Endothelial cell of umbilical vein (primary cell): ENCODE data around the gene ZNF202. TPM values are rescaled to one million over a fixed set of nuclear protein-coding genes. Genes with fewer than 3 reads are reported as not detected.

ENCODE experiments used
- BruUV-seq: library from RNA; stranded (reverse); fragments of 400-500 nt; replicated peaks from 2 replicates; lab custom pipeline; 2021; lab: Mats Ljungman, UMichigan
- CTCF ChIA-PET: fragments of 300-600, 350-600 bp; sonication (Branson Sonifier 250); formaldehyde crosslinking; loops from one replicate; lab custom pipeline; 2021; ENCODE audit warnings: antibody characterized with exemption, inconsistent platforms; lab: Charles Lee
- POLR2A ChIA-PET: fragments of 300-600, 350-600 bp; sonication (Branson Sonifier 250); formaldehyde crosslinking; loops from one replicate; lab custom pipeline; 2021; ENCODE audit warnings: antibody characterized with exemption, inconsistent platforms; lab: Charles Lee
- DNase-seq: peaks from one replicate; pipeline ENCODE4 v3.0.0-alpha.2; 2011; ENCODE audit warnings: low read depth, low spot score
- FAIRE-seq: peaks from 2 replicates; lab custom pipeline; 2011; peaks lifted over from hg19 to GRCh38; lab: Jason Lieb, UNC
- H2AFZ ChIP-seq: 2 replicates; pipeline ENCODE4 v1.6.0; 2012; ENCODE audit warnings: low read depth, low read length, control low read depth, inconsistent platforms
- H3K27ac ChIP-seq: 2 replicates; pipeline ENCODE4 v1.5.1; 2011; ENCODE audit warnings: low read depth, mild to moderate bottlenecking, control low read depth, low read length, moderate library complexity; ENCODE audit not compliant: insufficient read depth
- H3K27me3 ChIP-seq, 2 experiments: 2 replicates each; pipeline versions ENCODE4 v1.6.0 to v1.6.1; 2011; ENCODE audit warnings: low read length in 2 of 2, mixed read lengths in 1 of 2; ENCODE audit not compliant: control insufficient read depth in 2 of 2, insufficient read depth in 2 of 2
- H3K36me3 ChIP-seq, 2 experiments: 2 replicates in 1 of 2; 3 replicates in 1 of 2; pipeline ENCODE4 v1.5.1; 2011; ENCODE audit warnings: low read length in 2 of 2, mild to moderate bottlenecking in 1 of 2, moderate library complexity in 1 of 2; ENCODE audit not compliant: control insufficient read depth in 2 of 2, insufficient read depth in 2 of 2; ENCODE audit errors: extremely low read depth in 1 of 2
- H3K4me1 ChIP-seq: 3 replicates; pipeline ENCODE4 v1.5.1; 2011; ENCODE audit warnings: mild to moderate bottlenecking, low read length; ENCODE audit not compliant: control insufficient read depth, insufficient read depth; ENCODE audit errors: extremely low read depth
- H3K4me2 ChIP-seq: 2 replicates; pipeline ENCODE4 v1.6.1; 2011; ENCODE audit warnings: low read length, control low read depth, mixed read lengths; ENCODE audit not compliant: insufficient read depth
- H3K4me3 ChIP-seq, 3 experiments: fragments of 200-600 bp in 1 of 3; sonication (generic), shearing (Covaris generic) in 1 of 3; replicated peaks in 1 of 3; 2 replicates each; pipeline ENCODE4 v1.5.1; 2011 to 2016; ENCODE audit warnings: control low read depth in 3 of 3, low read length in 3 of 3, mild to moderate bottlenecking in 2 of 3, inconsistent platforms in 1 of 3, low read depth in 1 of 3, moderate library complexity in 1 of 3; ENCODE audit not compliant: insufficient read depth in 1 of 3
- H3K79me2 ChIP-seq: 2 replicates; pipeline ENCODE4 v1.6.0; 2012; ENCODE audit warnings: low read length, inconsistent platforms; ENCODE audit not compliant: control insufficient read depth, insufficient read depth
- H3K9ac ChIP-seq: replicated peaks from 2 replicates; pipeline ENCODE3; 2011; ENCODE audit warnings: low read length, control low read depth; ENCODE audit not compliant: insufficient read depth; ENCODE audit errors: extremely low read depth
- H3K9me1 ChIP-seq: replicated peaks from 3 replicates; pipeline ENCODE4 v1.6.0; 2011; ENCODE audit warnings: mild to moderate bottlenecking, low read length; ENCODE audit not compliant: control insufficient read depth, insufficient read depth; ENCODE audit errors: extremely low read depth
- H3K9me3 ChIP-seq: replicated peaks from 2 replicates; pipeline ENCODE4 v1.5.1; 2012; ENCODE audit warnings: low read length, inconsistent platforms; ENCODE audit not compliant: control insufficient read depth, insufficient read depth
- H4K20me1 ChIP-seq: replicated peaks from 2 replicates; pipeline ENCODE3; 2011; ENCODE audit warnings: mild to moderate bottlenecking, low read length; ENCODE audit not compliant: control insufficient read depth, insufficient read depth; ENCODE audit errors: extremely low read depth
- CTCF ChIP-seq, 2 donors: IDR thresholded peaks; 1 replicate in 1 of 2; 2 replicates in 1 of 2; pipeline ENCODE4 v1.5.1; 2011; ENCODE audit warnings: low read length in 2 of 2, mild to moderate bottlenecking in 2 of 2, moderate library complexity in 2 of 2, control low read depth in 1 of 2, inconsistent platforms in 1 of 2, low read depth in 1 of 2; ENCODE audit not compliant: insufficient read depth in 1 of 2; ENCODE audit errors: extremely low read depth in 1 of 2
- EZH2 ChIP-seq: IDR thresholded peaks from 2 replicates; pipeline ENCODE4 v1.6.1; 2012; ENCODE audit warnings: borderline replicate concordance, low read depth, mild to moderate bottlenecking, moderate library complexity, low read length, inconsistent platforms; ENCODE audit not compliant: severe bottlenecking
- FOS ChIP-seq: IDR thresholded peaks from 2 replicates; pipeline ENCODE4 v1.6.1; 2011; ENCODE audit warnings: mild to moderate bottlenecking, low read length, moderate library complexity, borderline replicate concordance; ENCODE audit not compliant: insufficient read depth
- GATA2 ChIP-seq: IDR thresholded peaks from 2 replicates; pipeline ENCODE4 v1.7.0; 2011; ENCODE audit warnings: low read depth, mild to moderate bottlenecking, moderate library complexity, mixed read lengths, low read length; ENCODE audit not compliant: insufficient read length, insufficient read depth
- JUN ChIP-seq: IDR thresholded peaks from 2 replicates; pipeline ENCODE4 v1.6.1; 2011; ENCODE audit warnings: borderline replicate concordance, low read depth; ENCODE audit not compliant: insufficient read length, insufficient read depth
- MAX ChIP-seq: IDR thresholded peaks from 2 replicates; pipeline ENCODE4 v1.6.1; 2011; ENCODE audit not compliant: insufficient read depth, insufficient read length
- MYC ChIP-seq: IDR thresholded peaks from one replicate; pipeline ENCODE4 v1.6.1; 2011; ENCODE audit warnings: mild to moderate bottlenecking, low read depth, low read length
- POLR2A ChIP-seq: IDR thresholded peaks from 2 replicates; pipeline ENCODE4 v1.6.1; 2012; ENCODE audit warnings: low read depth, mild to moderate bottlenecking, control low read depth, low read length
- POLR2AphosphoS5 ChIP-seq: IDR thresholded peaks from 2 replicates; pipeline ENCODE4 v1.6.1; 2012; ENCODE audit warnings: low read depth, mild to moderate bottlenecking, control low read depth, low read length, moderate library complexity; ENCODE audit not compliant: insufficient read depth
- dilution Hi-C: fragments of 300-500 bp; cut with MboI; formaldehyde crosslinking; loops from one replicate; pipeline ENCODE4 v1.15.0; 2019; ENCODE audit warnings: low sequenced_read_pairs; ENCODE audit not compliant: extremely low pct_ligation_motif_present
- intact Hi-C: fragments of 100-400 bp; cut with micrococcal nuclease; formaldehyde crosslinking; loops from one replicate; pipeline ENCODE4 v1.10.0; 2022
- polyA plus RNA-seq, 4 experiments: library from polyadenylated mRNA; depleted of rRNA in 3 of 4; stranded (reverse) in 3 of 4; unstranded in 1 of 4; fragments of >200 nt; gene quantifications; 2 replicates each; pipeline versions ENCODE4 v1.2.1 to v1.2.3, GENCODE V29; 2011 to 2012; ENCODE audit warnings: missing spikeins in 1 of 4
- total RNA-seq: library from RNA; stranded (reverse); gene quantifications from 2 replicates; pipeline ENCODE4 v1.2.3, GENCODE V29; 2021

Gene ZNF202
- total and polyA plus RNA-seq, 2 donors (not counting 3 experiments of a cell fraction or from before 2014, with no cell fraction given) = 6.5 to 12.3 TPM

- no peaks in the 10 kb centered on the region for H3K9me1 ChIP-seq
- no peak overlapping the region for H3K9ac ChIP-seq
- H2AFZ ChIP-seq = no peak overlapping the region
- FAIRE-seq = no peak
- H3K79me2 ChIP-seq = no peaks in the 10 kb centered on the region
- no peaks in the 10 kb centered on the region for H3K27me3 ChIP-seq
- H3K4me3 ChIP-seq = no peak overlapping the region
- H4K20me1 ChIP-seq = no peaks in the 10 kb centered on the region
- dilution Hi-C loops = no loop called here
- H3K4me1 ChIP-seq = no peaks in the 10 kb centered on the region
- no peak overlapping the region for H3K27ac ChIP-seq
- H3K9me3 ChIP-seq = no peaks in the 10 kb centered on the region
- DNase-seq = no peak
- BruUV-seq = no TSS peak
- ChIA-PET CTCF (interaction anchor here (0.7 to 1.5 kb wide), 4 partner anchors 10 to 293 kb away, joined by 3 read pairs; no protein-coding TSS in a partner anchor), POLR2A (no interaction called here)
- TF ChIP-seq MAX (no peak), FOS (no peak), POLR2AphosphoS5 (no peak), JUN (no peak), EZH2 (no peak), POLR2A (no peak), MYC (no peak), GATA2 (no peak), CTCF (IDR thresholded peaks at IDR 0.05; ENCODE audit: extremely low read depth in 1 of 2, insufficient read depth in 1 of 2, low read depth in 1 of 2, low read length in 2 of 2) (no peak)
- no peak overlapping the region for H3K4me2 ChIP-seq
- H3K36me3 ChIP-seq = no peaks in the 10 kb centered on the region
- intact Hi-C loops = no loop called here
Measured at GRCh38 chr11:123775715-123776549, 34.5 kb upstream of the ZNF202 start.
